HEK293 (cell line): ENCODE results near the gene TMEM272.

Experiments used
- GLI4 ChIP-seq: fragments of 450-650 bp; formaldehyde crosslinking; IDR thresholded peaks from 2 replicates; pipeline ENCODE4 v1.5.1; 2016; ENCODE audit warnings: missing biosample characterization, missing genetic modification characterization
- GLIS2 ChIP-seq: fragments of 450-650 bp; formaldehyde crosslinking; IDR thresholded peaks from 2 replicates; pipeline ENCODE4 v1.5.1; 2016; ENCODE audit warnings: missing biosample characterization, missing genetic modification characterization
- PATZ1 ChIP-seq: fragments of 450-650 bp; formaldehyde crosslinking; IDR thresholded peaks from 2 replicates; pipeline ENCODE4 v1.5.1; 2016; ENCODE audit warnings: missing biosample characterization, missing genetic modification characterization
- PRDM1 ChIP-seq: fragments of 450-650 bp; formaldehyde crosslinking; IDR thresholded peaks from 2 replicates; pipeline ENCODE4; 2016; ENCODE audit warnings: missing biosample characterization, missing genetic modification characterization
- SCRT2 ChIP-seq: fragments of 450-650 bp; formaldehyde crosslinking; IDR thresholded peaks from 2 replicates; pipeline ENCODE4 v1.5.1; 2016; ENCODE audit warnings: missing biosample characterization, missing genetic modification characterization
- YY1 ChIP-seq: fragments of 450-650 bp; formaldehyde crosslinking; IDR thresholded peaks from 2 replicates; pipeline ENCODE4 v1.5.1; 2018; ENCODE audit warnings: missing biosample characterization, missing genetic modification characterization
- ZBTB11 ChIP-seq: fragments of 450-650 bp; formaldehyde crosslinking; conservative IDR thresholded peaks from 2 replicates; pipeline ENCODE4 v1.5.1; 2016; ENCODE audit warnings: low read depth, missing biosample characterization, missing genetic modification characterization
- ZBTB17 ChIP-seq: fragments of 450-650 bp; formaldehyde crosslinking; IDR thresholded peaks from 2 replicates; pipeline ENCODE4 v1.5.1; 2016; ENCODE audit warnings: missing biosample characterization, missing genetic modification characterization
- ZBTB48 ChIP-seq: fragments of 450-650 bp; formaldehyde crosslinking; IDR thresholded peaks from 2 replicates; pipeline ENCODE4 v1.5.1; 2016; ENCODE audit warnings: missing biosample characterization, missing genetic modification characterization
- ZIC2 ChIP-seq: fragments of 450-650 bp; formaldehyde crosslinking; IDR thresholded peaks from 2 replicates; pipeline ENCODE4 v1.5.1; 2016; ENCODE audit warnings: missing biosample characterization, missing genetic modification characterization
- ZNF335 ChIP-seq: fragments of 450-650 bp; formaldehyde crosslinking; conservative IDR thresholded peaks from 2 replicates; pipeline ENCODE4 v1.5.1; 2016; ENCODE audit warnings: missing biosample characterization, missing genetic modification characterization
- ZNF416 ChIP-seq: fragments of 450-650 bp; formaldehyde crosslinking; IDR thresholded peaks from 2 replicates; pipeline ENCODE4 v1.5.1; 2016; ENCODE audit warnings: missing biosample characterization, missing genetic modification characterization
- ZNF423 ChIP-seq: fragments of 450-650 bp; formaldehyde crosslinking; IDR thresholded peaks from 2 replicates; pipeline ENCODE4 v1.5.1; 2016; ENCODE audit warnings: missing biosample characterization, missing genetic modification characterization
- ZNF501 ChIP-seq: fragments of 450-650 bp; formaldehyde crosslinking; IDR thresholded peaks from 2 replicates; pipeline ENCODE4 v1.5.1; 2016; ENCODE audit warnings: missing biosample characterization, missing genetic modification characterization
- ZNF558 ChIP-seq: fragments of 450-650 bp; formaldehyde crosslinking; IDR thresholded peaks from 2 replicates; pipeline ENCODE4 v1.5.1; 2016; ENCODE audit warnings: missing biosample characterization, missing genetic modification characterization
- ZNF600 ChIP-seq: fragments of 450-650 bp; formaldehyde crosslinking; IDR thresholded peaks from 2 replicates; pipeline ENCODE4 v1.5.1; 2016; ENCODE audit warnings: missing biosample characterization, missing genetic modification characterization
- ZNF639 ChIP-seq: fragments of 450-650 bp; formaldehyde crosslinking; IDR thresholded peaks from 2 replicates; pipeline ENCODE4 v1.5.1; 2016; ENCODE audit warnings: missing biosample characterization, missing genetic modification characterization
- ZNF658 ChIP-seq: fragments of 450-650 bp; formaldehyde crosslinking; IDR thresholded peaks from 2 replicates; pipeline ENCODE4; 2016; ENCODE audit warnings: missing biosample characterization, missing genetic modification characterization
- ZNF660 ChIP-seq: fragments of 450-650 bp; IDR thresholded peaks from 2 replicates; pipeline ENCODE4 v1.5.1; 2018; ENCODE audit warnings: missing biosample characterization, mild to moderate bottlenecking, missing genetic modification characterization
- ZNF701 ChIP-seq: fragments of 450-650 bp; formaldehyde crosslinking; IDR thresholded peaks from 2 replicates; pipeline ENCODE4 v1.5.1; 2016; ENCODE audit warnings: missing biosample characterization, missing genetic modification characterization
- TF ChIP-seq, protein P1 (sequence below): fragments of 450-650 bp; formaldehyde crosslinking; IDR thresholded peaks from 2 replicates; pipeline ENCODE4 v1.5.1; 2016; ENCODE audit warnings: missing biosample characterization, missing genetic modification characterization
- TF ChIP-seq, protein P2 (sequence below): fragments of 450-650 bp; formaldehyde crosslinking; IDR thresholded peaks from 2 replicates; pipeline ENCODE4 v1.5.1; 2016; ENCODE audit warnings: missing biosample characterization, missing genetic modification characterization

The TMEM272 gene

DNA sequence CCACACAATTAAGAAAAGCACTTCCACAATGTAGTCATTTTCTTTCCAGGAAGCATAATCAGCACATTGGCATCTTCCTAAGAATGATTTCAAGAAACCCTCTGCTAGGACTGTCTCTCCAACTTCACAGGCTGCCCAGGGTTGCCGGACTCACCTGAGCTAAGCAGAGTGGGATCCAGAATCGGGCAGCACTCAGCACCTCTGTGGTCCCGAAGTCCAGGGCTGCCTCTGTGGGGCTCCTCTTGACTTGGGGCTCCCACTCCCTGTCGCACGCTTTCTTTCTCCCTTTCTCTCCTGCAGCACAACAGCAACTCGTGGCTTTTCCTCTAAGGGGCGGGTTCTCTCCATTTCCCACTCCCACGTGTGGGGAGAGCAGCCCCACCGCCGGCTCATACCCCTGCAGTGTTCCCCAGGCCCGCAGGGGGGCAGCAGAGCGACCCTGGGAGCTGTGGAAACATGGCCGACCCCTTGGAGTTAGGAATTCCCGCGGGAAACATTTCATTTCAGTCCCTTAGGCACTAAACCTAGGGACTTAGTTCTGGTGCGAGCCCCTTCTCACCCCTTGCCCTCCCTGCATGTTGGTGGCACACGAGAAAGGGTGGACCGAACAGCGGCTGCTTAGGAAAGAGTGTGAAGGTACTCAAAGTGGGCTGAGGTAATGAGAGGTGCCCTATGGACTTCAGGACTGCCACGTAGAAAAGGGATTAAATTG is at the start of gene TMEM272 (continued):
- 0 out of 2 replicates have a peak, but pooled peaks have one; percentile 12 for TF ChIP-seq ZIC2 (tag by site-specific recombination)
- TF ChIP-seq, protein P1, sequence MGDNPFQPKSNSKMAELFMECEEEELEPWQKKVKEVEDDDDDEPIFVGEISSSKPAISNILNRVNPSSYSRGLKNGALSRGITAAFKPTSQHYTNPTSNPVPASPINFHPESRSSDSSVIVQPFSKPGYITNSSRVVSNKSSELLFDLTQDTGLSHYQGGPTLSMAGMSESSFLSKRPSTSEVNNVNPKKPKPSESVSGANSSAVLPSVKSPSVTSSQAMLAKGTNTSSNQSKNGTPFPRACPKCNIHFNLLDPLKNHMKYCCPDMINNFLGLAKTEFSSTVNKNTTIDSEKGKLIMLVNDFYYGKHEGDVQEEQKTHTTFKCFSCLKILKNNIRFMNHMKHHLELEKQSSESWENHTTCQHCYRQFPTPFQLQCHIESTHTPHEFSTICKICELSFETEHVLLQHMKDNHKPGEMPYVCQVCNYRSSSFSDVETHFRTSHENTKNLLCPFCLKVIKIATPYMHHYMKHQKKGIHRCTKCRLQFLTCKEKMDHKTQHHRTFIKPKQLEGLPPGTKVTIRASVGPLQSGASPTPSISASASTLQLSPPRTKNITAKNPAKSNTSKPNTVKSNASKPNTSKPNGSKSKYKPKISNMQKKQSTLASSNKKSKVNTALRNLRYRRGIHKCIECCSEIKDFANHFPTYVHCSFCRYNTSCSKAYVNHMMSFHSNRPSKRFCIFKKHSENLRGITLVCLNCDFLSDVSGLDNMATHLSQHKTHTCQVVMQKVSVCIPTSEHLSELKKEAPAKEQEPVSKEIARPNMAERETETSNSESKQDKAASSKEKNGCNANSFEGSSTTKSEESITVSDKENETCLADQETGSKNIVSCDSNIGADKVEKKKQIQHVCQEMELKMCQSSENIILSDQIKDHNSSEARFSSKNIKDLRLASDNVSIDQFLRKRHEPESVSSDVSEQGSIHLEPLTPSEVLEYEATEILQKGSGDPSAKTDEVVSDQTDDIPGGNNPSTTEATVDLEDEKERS (tag by site-specific recombination) = peak; percentile 88; the same call in 1 of the 2 replicates
- peak; percentile 89 for TF ChIP-seq YY1 (tag by site-specific recombination)
- peak; percentile 39; the same call in 1 of the 2 replicates for TF ChIP-seq ZNF501 (tag by site-specific recombination)
- no peak for TF ChIP-seq ZBTB11
- peak; percentile 86 for TF ChIP-seq GLIS2 (tag by site-specific recombination)
- TF ChIP-seq ZNF416 (tag by site-specific recombination) = no peak
- no peak for TF ChIP-seq ZNF658 (tag by site-specific recombination)
- TF ChIP-seq, protein P2, sequence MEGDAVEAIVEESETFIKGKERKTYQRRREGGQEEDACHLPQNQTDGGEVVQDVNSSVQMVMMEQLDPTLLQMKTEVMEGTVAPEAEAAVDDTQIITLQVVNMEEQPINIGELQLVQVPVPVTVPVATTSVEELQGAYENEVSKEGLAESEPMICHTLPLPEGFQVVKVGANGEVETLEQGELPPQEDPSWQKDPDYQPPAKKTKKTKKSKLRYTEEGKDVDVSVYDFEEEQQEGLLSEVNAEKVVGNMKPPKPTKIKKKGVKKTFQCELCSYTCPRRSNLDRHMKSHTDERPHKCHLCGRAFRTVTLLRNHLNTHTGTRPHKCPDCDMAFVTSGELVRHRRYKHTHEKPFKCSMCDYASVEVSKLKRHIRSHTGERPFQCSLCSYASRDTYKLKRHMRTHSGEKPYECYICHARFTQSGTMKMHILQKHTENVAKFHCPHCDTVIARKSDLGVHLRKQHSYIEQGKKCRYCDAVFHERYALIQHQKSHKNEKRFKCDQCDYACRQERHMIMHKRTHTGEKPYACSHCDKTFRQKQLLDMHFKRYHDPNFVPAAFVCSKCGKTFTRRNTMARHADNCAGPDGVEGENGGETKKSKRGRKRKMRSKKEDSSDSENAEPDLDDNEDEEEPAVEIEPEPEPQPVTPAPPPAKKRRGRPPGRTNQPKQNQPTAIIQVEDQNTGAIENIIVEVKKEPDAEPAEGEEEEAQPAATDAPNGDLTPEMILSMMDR = peak; percentile 75
- 0 out of 2 replicates have a peak, but pooled peaks have one; percentile 18 for TF ChIP-seq ZNF600 (tag by site-specific recombination)
- TF ChIP-seq ZNF423 = peak; percentile 55; the same call in 1 of the 2 replicates
- 0 out of 2 replicates have a peak, but pooled peaks have one; percentile 37 for TF ChIP-seq ZNF335
- 0 out of 2 replicates have a peak, but pooled peaks have one; percentile 37 for TF ChIP-seq PRDM1 (tag by site-specific recombination)
- 0 out of 2 replicates have a peak, but pooled peaks have one; percentile 10 for TF ChIP-seq GLI4 (tag by site-specific recombination)
- TF ChIP-seq ZNF701 (tag by site-specific recombination) = no peak
- peak; percentile 87 for TF ChIP-seq SCRT2 (tag by site-specific recombination)
- TF ChIP-seq ZNF639 (tag by site-specific recombination) = 0 out of 2 replicates have a peak, but pooled peaks have one; percentile 33
- peak; percentile 66 for TF ChIP-seq ZNF660 (tag by site-specific recombination)
- peak; percentile 63 for TF ChIP-seq PATZ1
- TF ChIP-seq ZBTB17 = 0 out of 2 replicates have a peak, but pooled peaks have one; percentile 42
- TF ChIP-seq ZNF558 (tag by site-specific recombination) = 0 out of 2 replicates have a peak, but pooled peaks have one; percentile 11
- TF ChIP-seq ZBTB48 = peak; percentile 94
